GM18502 (cell line): ENCODE results near the gene RAPGEF3.
A peak's percentile ranks its signal among the peaks of the same experiment; 100 is the strongest.

ENCODE experiments used
- ATAC-seq: cut with Tn5 transposase; IDR thresholded peaks from one replicate; pipeline ENCODE4 v1.9.1; 2021; ENCODE audit warnings: mild to moderate bottlenecking; ENCODE audit not compliant: unreplicated experiment, poor library complexity

RAPGEF3 gene, protein sequence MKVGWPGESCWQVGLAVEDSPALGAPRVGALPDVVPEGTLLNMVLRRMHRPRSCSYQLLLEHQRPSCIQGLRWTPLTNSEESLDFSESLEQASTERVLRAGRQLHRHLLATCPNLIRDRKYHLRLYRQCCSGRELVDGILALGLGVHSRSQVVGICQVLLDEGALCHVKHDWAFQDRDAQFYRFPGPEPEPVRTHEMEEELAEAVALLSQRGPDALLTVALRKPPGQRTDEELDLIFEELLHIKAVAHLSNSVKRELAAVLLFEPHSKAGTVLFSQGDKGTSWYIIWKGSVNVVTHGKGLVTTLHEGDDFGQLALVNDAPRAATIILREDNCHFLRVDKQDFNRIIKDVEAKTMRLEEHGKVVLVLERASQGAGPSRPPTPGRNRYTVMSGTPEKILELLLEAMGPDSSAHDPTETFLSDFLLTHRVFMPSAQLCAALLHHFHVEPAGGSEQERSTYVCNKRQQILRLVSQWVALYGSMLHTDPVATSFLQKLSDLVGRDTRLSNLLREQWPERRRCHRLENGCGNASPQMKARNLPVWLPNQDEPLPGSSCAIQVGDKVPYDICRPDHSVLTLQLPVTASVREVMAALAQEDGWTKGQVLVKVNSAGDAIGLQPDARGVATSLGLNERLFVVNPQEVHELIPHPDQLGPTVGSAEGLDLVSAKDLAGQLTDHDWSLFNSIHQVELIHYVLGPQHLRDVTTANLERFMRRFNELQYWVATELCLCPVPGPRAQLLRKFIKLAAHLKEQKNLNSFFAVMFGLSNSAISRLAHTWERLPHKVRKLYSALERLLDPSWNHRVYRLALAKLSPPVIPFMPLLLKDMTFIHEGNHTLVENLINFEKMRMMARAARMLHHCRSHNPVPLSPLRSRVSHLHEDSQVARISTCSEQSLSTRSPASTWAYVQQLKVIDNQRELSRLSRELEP

DNA sequence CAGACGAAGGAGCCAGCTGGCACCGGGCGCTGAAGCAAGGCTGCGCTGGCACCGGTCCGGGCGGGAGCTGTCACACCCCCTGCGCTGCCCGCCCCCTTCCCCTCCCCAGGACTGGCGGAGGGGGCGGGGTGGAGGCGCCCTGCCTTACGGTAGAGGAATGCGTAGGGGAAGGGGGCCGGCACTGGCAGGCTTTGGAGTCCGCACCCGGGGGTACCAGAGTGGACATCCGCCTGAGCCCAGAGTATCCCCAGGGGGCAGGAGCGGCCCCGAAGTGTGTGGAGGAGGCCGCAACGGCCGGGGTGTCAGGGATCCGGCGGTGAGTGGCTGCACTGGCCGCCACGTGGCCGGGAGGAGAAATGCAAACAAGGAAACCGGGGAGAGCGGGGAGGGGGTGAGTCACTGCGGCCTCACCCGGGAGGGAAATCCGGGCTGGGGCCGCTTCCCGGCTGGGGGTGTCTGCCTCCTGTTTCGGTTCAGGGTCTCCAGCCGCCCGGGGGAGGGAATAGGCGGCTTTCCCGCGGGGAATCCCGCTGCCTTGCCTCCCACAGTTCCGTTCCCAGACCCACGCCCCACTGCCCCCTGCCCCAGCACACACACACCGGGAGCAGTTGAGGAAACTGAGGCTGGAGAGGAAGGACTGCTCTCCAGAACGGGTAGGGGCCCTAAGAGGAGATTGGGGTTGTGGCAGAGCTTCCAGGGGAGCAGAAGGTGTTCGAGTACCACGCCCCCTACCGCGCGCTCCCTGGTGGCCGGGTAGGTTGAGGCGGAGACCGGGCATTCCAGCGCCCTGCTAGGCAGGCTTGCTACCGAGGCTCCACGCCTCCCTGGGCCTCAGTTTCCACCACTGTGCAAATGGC is at the start of gene RAPGEF3:
RAPGEF3 (minus strand) TSS at position 47 of the 857 bp plus-strand sequence. CDS start 324 bp downstream, outside the sequence.
- ATAC-seq = peak; percentile 63

DNA sequence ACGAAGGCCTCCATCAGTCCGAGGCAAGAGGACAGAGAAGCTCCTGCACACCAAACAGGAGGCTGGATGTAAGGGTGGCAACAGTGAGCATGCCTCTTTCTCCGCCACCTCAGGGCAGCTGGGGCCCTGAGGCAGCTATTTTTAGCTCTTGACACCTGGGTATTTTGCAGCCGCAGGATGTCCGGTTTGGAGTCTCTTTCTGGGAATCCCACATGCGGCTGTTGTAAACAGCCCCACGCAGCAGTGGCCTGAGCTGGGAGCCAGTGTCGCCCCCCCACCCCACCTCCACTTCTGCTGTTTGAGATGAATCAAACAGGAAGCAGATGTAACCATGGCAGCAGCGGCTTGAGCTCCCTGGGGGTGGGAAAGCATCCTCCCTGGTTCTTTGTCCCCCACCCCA is 49.4 kb upstream of the RAPGEF3 start:
- peak; percentile 44 for ATAC-seq

DNA sequence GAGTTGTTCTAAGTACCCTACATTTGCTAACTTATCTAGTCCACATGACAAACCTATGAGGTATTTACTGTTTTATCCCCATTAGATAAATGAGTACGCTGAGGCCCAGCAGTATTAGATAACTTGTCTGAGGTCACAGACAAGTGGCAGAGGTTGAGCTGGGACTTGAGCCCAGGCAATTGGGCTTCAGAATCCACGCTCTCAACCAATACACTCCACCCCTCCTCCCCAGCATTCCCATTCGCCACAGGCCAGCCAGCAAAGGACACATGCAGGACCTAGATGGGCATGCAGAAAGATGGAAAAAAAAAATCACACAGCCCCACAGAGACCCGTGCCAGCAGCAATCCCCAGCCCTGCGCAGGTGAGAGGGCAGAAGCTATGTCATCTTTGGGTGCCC is 48.7 kb upstream of the RAPGEF3 start:
- no peak for ATAC-seq

DNA sequence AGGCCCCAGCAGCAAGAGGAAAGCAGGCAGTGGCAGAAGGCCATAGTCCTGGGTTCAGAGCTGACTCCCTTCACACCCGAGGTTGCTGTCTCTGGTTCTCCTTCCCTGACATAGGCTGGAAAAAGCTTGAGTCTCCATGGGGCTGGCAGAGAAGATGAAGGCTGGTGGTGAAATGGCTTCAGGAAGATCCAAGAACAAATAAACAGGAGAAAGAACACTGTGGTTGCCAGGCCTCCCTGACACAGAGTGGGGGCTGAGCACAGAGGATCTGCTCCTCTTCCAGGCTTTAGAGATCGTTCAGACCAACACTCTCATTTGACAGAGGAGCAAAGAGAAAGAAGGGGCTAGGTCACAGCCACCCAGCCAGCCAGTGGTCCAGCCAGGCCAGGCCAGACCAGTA is 46.7 kb upstream of the RAPGEF3 start:
- no peak for ATAC-seq

DNA sequence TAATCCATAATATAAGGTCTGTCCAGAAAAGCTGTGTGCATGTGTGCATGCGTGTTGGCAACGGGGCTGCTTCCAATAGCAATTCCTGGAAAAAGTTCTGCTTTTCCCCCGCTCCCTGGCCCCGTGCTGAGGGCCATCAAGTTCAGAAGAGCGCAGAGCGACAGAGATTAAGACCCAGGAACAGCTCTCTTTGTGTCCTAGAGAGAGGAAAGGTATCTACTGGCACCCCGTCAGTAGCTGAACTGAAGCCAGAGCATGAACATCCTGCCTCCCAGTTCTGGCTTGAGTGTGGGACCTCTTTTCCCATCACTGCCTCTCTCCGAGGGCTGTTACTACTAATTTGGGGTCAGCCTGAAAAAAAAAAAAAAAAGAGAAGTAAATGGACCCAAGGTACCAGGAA is 45.5 kb upstream of the RAPGEF3 start:
- no peak for ATAC-seq

DNA sequence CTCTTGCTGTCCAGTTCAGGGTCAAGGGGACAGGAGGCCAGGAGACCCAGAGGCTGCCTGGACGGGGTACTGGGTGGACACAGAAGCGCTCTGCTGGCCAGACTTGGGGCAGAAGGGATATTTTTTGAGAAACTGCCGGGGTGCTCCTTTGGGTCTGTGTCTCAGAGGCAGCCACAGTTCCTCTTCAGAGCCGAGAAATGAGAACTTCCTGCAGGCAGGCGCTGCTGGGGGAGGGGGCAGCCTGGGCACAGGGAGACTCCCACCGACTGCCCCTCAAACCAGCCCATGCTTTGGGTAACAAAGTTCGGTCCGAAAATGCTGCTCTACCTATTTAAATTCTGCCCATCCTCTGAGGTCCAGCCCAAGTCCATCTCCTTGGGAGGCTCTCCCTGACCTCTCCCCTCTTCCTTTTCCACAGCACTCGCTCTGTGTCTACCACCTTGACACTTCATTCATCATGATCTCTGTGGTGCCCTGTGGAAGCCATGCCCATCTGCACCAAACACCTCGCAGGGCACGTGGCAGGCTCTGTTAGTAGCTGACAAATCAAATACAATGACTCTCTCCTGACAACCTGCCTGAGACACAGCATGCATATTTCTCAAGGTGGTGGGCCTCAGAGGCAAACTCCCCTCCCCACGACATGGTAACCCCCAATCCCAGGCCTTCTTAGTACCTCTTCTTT is 44.7 kb upstream of the RAPGEF3 start:
- ATAC-seq = no peak

DNA sequence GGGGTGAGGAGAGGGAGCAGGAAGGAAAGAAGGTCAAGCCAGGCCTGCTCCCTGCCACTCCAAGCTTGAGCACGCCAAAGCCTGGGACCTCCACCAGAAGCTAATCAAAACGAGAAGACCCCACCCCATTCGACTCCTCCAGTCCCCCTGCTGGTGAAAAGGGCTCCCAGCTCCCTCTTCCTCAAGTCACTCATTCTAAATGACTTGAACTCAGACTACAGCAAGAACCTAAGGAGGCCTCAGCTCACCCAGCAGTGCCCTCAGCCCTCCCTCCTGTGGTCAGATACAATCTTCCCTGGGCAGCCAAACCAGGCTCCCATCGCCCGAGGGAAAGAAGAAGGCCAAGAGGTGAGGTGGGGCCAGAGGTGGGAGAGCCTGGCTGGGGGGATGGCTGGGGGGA is 43.6 kb upstream of the RAPGEF3 start:
- ATAC-seq = no peak

DNA sequence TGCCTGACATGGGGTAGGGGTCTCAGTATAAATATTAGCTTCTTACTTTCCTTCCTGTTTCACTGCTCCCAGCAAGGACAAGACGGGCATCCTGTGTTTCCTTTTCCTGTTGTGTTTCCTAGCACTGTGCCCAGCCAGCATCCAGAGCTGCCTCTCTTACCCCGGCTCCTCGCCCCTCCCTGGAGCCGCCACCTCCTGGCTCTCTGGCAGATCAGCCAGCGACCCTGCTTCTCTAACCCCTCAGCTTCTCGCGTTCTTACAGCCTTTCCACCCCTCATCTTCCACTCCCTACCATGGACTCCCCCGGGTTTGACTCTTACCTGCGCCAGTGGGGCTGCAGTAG is 43.2 kb upstream of the RAPGEF3 start:
- no peak for ATAC-seq

DNA sequence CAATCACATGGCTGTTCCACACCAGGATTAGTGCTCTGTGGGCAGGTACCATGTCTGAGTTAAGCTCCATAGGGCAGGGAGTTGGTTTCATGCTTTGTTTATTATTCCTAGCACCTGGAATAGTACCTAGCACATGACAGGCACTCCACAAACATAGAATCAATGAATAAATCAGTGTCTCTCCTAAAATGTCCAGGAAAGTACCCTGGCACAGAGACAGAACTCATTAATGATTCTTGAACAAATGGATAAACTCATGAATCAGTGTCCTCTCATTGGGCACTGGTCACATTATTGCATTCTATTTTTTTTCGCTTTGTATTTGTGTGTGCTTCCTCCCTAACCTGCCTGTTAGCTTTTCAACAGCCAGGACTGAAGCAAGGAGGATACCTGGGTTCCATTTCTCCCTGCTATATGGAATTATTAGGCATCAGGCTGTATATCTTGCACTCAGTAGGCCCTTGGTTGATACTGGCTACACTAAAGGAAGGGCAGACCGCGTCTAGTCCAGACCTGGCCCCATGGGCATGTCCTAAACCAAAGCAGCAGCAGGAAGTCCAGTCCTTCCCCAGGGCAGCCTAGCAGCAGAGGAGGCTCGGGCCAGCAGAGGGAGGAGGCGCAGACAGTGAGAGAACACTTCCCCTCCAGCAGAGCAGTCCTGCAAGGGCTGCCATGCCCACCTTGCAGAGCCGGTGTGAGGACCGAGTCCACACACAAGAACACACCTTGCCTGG is 42.7 kb upstream of the RAPGEF3 start:
- no peak for ATAC-seq

DNA sequence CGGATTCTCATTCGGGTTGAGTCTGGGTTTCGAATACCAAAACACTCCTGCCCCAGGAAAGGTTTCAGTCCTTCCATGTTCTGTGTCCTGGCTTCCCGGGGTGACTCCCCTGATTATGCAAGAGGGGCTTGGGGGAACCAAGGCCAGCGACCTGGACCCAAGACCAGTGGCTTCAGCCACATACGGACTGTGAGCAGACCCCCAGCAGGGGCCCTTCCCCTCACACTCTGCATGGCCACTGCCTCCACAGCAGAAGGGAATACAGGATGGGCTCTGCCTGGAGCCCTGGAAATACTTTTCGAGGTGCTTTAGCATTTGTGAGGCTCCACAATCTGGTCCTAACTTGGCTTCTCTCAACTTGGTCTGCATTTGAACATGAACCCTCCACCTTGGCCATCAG is 41.9 kb upstream of the RAPGEF3 start:
- ATAC-seq = no peak

DNA sequence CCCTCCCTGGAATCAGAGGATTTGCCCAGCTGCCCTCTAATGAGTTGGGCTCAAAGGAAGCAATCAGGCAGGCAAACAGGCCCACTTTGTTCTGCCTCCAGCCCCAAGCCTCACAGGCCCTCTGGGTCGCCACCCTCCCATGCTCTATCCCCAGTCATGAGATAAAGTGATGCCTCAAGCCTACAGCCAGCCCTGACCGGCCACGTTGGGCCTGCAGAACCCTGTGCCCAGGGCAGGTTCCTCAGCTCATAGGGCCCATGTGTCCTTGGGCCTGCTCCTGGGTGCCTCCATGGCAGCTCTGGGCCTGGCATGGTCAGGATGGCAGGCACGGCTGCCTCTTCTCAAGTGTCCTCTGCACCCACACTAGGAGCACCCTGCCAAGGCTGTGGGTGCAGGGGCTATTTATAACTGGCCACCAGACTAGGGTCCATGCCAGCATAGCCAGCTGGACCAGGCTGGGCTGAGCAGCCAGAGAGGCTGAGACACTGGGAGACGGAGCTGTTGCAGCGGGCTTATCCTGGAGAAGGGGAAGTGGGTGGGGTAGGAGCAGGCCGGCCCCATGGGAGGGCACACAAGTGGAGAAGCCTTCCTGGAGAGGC is 40.8 kb upstream of the RAPGEF3 start:
- no peak for ATAC-seq

DNA sequence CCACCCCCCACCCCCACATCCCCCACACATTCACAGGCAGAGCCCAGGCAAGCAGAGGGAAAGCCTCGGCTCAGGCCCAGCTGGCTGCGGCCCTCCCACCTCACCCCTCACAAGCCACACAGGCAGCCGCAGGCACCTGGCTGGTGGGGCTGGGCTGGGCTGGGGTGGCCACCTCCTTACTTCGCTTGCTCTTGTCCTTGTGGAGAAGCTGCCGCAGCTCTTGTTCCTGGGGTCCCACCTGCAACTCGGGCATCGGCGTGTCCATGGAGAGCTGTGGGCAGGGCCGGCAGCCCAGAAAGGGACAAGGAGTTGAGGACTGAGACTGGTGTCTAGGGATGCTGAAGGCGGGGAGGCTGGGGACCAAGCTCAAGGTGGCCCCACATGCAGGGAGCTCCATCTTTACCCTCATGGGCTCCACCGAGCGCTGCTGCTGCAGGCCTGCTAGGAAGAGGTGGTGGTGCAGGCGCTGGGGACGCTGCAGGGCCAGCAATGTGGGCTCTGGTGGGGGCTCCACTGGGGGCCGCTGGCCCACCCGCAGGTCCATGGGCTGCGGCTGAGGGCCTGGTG is 39.8 kb upstream of the RAPGEF3 start:
- no peak for ATAC-seq

DNA sequence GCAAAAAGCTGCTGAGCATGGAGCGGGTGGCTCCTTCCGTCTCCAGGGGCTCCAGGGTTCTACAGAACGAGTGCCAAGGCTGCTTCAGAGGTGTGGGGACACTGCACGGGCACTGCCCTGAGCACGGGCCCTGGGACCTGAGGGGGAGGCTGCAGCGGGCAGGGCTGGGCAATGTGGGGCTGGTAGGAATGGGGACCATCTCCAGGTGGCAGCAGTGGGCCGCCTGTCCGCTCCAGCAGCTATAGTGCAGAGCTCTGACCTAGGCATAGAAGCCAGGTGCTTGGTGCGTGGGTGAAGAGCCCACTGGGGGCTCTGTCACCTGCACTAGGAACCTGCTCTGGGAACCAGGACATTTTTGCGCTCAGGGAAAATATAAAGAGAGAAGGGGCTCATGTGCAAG is 38.8 kb upstream of the RAPGEF3 start:
- peak; percentile 73 for ATAC-seq

DNA sequence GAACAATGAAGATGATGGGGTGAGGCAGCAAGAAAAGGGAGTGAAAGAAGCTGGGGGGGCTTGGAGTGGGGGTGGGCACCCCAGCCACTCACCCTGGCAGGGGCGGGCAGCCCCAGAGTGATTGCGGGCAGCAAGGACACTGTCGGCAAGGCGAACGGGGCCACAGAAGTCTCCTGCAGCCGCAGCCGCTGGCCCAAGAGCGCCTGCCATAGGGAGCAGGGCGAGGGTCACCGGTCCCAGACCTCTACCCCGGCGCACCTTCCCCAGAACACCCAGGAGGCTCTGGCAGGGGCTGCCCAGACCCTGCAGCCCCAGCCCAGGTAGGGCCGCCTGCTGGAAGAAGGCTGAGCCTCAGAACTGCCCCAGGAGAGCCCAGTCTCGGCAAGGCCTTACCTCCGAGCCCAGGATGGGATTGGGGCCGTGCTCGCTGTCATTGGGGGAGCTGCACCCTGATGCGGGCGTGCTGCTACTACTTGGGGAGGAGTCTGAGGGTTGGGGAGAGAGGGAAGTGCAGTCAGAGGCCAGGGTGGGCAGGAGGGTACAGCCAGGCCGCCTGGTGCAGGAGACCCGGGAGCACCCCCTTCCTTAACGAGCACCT is 37.2 kb upstream of the RAPGEF3 start:
- no peak for ATAC-seq

DNA sequence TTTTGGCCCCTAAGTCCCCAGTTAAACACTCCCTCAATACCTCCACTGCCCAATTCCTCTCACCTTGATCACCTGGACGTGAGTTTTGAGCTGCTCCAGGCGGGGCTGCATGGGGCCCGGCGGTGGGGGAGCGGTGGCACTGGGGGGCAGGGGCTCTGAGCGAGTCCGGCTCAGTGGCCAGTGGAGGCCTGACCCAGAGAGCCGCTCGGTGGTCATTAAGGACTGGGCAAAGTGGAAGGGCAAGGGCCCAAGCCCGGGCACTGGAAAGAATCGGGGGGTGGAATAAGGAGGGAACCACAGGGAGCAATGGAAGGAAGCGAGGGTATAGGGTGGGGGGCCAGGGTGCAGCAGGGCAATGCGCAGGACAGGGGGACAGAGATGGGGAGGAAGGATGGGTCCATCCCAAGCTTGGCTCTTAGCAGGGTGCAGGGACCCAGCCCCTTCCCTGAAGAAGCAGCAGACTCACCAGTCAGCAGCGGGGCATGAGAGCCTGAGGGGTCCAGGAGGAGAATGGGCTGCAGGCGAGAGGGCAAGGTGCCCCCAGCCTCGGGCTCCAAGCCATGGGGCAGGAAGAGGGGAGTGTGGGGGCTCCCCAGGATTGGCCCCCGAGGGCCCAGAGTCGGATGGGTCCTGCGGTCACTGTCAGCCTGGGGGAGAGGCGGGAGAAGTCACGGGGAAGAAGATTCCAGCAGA is 36.6 kb upstream of the RAPGEF3 start:
- ATAC-seq = no peak

DNA sequence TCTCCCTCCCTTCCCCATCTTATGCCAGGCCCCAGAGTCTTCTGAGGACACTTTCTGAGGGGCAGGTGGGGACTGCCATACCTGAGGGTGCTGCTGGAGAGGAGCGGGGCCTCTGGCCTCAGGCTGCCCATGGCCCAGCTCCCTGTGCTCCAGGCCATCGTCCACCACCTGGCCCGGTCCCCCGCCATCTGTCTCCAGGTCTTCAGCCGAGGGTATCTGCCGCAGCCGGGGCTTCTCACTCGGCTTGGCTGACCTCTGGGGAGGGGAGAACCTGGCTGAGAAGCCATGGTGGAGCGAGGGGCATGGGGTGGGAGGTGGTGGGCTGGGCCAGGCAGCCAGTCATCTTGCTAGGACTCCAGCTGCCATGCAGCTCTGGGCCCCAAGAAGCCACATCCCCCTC is 36.0 kb upstream of the RAPGEF3 start:
- ATAC-seq = no peak

DNA sequence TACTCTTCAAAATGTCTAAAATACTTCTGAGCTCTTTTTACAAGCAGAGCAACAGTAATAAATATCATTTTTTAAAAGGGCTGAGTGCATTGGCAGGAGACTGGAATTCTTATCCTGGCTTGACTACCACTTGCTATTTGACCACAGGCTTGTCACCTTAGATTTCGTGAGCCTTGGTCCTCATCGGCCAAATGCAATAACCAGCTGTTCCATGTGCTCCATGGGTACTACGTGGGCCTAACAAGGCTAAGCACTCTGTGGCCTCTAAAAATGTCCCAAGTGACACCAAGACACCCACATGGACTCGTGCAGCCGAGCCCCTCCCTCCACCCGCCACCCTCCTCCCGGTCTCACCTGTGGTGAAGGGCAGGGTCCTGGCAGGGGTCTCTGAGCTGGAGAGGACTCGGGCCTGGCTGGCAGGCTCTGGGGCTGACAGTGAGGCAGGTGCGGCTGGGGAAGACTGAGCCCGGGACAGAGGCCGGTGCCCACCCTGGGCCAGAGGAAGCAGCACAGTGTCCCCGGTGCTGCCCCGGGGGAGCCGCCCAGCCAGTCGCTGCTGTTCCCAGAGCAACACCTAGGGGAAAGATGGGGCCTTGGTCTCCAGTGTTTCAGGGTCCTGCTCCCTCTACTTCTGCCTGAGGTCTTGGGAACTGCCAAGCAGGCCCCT is 34.5 kb upstream of the RAPGEF3 start:
- ATAC-seq = no peak
